DOHH2 (cell line): ENCODE results near the gene NUP210L.

Experiments used
- H3F3A ChIP-seq: fragments of 200-600 bp; sonication (generic), shearing (Covaris generic); 2 replicates; pipeline ENCODE4 v1.6.0; 2016; ENCODE audit warnings: antibody characterized with exemption, mild to moderate bottlenecking; ENCODE audit not compliant: control insufficient read depth, insufficient read depth
- H3K27ac ChIP-seq: fragments of 200-600 bp; sonication (generic); 2 replicates; pipeline ENCODE4 v1.5.1; 2014; ENCODE audit warnings: low read depth, mild to moderate bottlenecking, low read length, moderate library complexity
- H3K27me3 ChIP-seq: fragments of 200-600 bp; sonication (generic); 2 replicates; pipeline ENCODE4 v1.6.1; 2014; ENCODE audit warnings: mild to moderate bottlenecking, low read length, mixed read lengths; ENCODE audit not compliant: control insufficient read depth
- H3K36me3 ChIP-seq: fragments of 200-600 bp; sonication (generic); 2 replicates; pipeline ENCODE4 v1.6.1; 2014; ENCODE audit warnings: mild to moderate bottlenecking, low read length, moderate library complexity, mixed read lengths; ENCODE audit not compliant: control insufficient read depth
- H3K4me1 ChIP-seq: fragments of 200-600 bp; sonication (generic); 2 replicates; pipeline ENCODE4 v1.6.1; 2014; ENCODE audit warnings: mild to moderate bottlenecking, low read length, mixed read lengths; ENCODE audit not compliant: control insufficient read depth
- H3K4me2 ChIP-seq: fragments of 200-600 bp; sonication (generic); 2 replicates; pipeline ENCODE4 v1.6.0; 2014; ENCODE audit warnings: mild to moderate bottlenecking, low read length, moderate library complexity
- H3K4me3 ChIP-seq: fragments of 200-600 bp; sonication (generic); 2 replicates; pipeline ENCODE4 v1.5.1; 2014; ENCODE audit warnings: mild to moderate bottlenecking, low read length, mixed read lengths
- H3K79me2 ChIP-seq: fragments of 200-600 bp; sonication (generic); 2 replicates; pipeline ENCODE4 v1.6.1; 2014; ENCODE audit warnings: mild to moderate bottlenecking, low read length, mixed read lengths; ENCODE audit not compliant: control insufficient read depth
- H3K9me2 ChIP-seq: fragments of 200-600 bp; sonication (generic); replicated peaks from 2 replicates; pipeline ENCODE4 v1.6.1; 2014; ENCODE audit warnings: mild to moderate bottlenecking, low read length, mixed read lengths; ENCODE audit not compliant: control insufficient read depth
- H3K9me3 ChIP-seq: fragments of 200-600 bp; sonication (generic); 2 replicates; pipeline ENCODE4 v1.6.1; 2014; ENCODE audit warnings: antibody characterized with exemption, low read length, mixed read lengths; ENCODE audit not compliant: control insufficient read depth, insufficient read depth
- H4K20me1 ChIP-seq: fragments of 200-600 bp; sonication (generic); 2 replicates; pipeline ENCODE4 v1.6.0; 2014; ENCODE audit warnings: low read depth, mild to moderate bottlenecking, antibody characterized with exemption, low read length, moderate library complexity; ENCODE audit not compliant: control insufficient read depth, insufficient read depth
- EZH2phosphoT487 ChIP-seq: fragments of 200-600 bp; sonication (generic); IDR thresholded peaks from 2 replicates; pipeline ENCODE4 v1.6.1; 2017; ENCODE audit warnings: borderline replicate concordance, mild to moderate bottlenecking, antibody characterized with exemption, low read length, moderate library complexity, mixed read lengths
- TF ChIP-seq, protein P1 (sequence below): fragments of 200-600 bp; sonication (generic); IDR thresholded peaks from one replicate; pipeline ENCODE4 v1.5.1; 2014; ENCODE audit warnings: antibody characterized with exemption, mild to moderate bottlenecking, low read depth, low read length; ENCODE audit not compliant: poor library complexity, severe bottlenecking

NUP210L gene

GRCh38 chr1:153962088-153963029, 192.5 kb downstream of the NUP210L start:
- H3K36me3 ChIP-seq: peaks cover 54% of the 10 kb centered on the region
- peak overlapping the region; percentile 59 for H3K27ac ChIP-seq
- no peaks in the 10 kb centered on the region for H3K9me3 ChIP-seq
- H3K27me3 ChIP-seq: no peaks in the 10 kb centered on the region
- H3K4me2 ChIP-seq: peak overlapping the region; percentile 83
- H3F3A ChIP-seq: peaks cover 14% of the 10 kb centered on the region
- peaks cover 52% of the 10 kb centered on the region for H3K4me1 ChIP-seq
- H4K20me1 ChIP-seq: no peaks in the 10 kb centered on the region
- H3K4me3 ChIP-seq: peak overlapping the region; percentile 84
- H3K9me2 ChIP-seq: no peaks in the 10 kb centered on the region
- TF ChIP-seq, protein P1, sequence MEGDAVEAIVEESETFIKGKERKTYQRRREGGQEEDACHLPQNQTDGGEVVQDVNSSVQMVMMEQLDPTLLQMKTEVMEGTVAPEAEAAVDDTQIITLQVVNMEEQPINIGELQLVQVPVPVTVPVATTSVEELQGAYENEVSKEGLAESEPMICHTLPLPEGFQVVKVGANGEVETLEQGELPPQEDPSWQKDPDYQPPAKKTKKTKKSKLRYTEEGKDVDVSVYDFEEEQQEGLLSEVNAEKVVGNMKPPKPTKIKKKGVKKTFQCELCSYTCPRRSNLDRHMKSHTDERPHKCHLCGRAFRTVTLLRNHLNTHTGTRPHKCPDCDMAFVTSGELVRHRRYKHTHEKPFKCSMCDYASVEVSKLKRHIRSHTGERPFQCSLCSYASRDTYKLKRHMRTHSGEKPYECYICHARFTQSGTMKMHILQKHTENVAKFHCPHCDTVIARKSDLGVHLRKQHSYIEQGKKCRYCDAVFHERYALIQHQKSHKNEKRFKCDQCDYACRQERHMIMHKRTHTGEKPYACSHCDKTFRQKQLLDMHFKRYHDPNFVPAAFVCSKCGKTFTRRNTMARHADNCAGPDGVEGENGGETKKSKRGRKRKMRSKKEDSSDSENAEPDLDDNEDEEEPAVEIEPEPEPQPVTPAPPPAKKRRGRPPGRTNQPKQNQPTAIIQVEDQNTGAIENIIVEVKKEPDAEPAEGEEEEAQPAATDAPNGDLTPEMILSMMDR: no peak
- TF ChIP-seq EZH2phosphoT487: no peak
- peaks cover 64% of the 10 kb centered on the region for H3K79me2 ChIP-seq

DNA sequence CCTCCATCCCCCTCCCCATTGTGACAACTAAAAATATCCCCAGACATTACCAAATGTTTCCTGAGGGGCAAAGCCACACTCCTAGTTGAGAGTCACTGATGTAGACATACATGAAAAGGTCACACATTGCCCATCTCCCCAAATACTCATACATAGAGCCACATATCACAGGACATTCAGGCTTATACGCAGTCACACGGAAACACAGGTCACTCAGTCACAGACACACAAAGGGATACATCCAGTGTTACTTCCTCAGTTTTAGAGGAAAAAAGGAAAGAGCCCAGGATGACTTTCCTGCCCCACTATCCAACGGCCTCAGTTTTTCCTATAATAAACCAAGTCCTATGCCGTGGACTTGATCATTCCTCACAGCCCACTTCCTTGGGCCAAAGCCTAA, 193.5 kb downstream of the NUP210L start:
- H3K4me2 ChIP-seq: peak overlapping the region; percentile 83
- H3K9me2 ChIP-seq: no peaks in the 10 kb centered on the region
- peaks cover 59% of the 10 kb centered on the region for H3K4me1 ChIP-seq
- H3K27me3 ChIP-seq: no peaks in the 10 kb centered on the region
- H3K79me2 ChIP-seq: peaks cover 67% of the 10 kb centered on the region
- H3F3A ChIP-seq: peaks cover 9% of the 10 kb centered on the region
- no peaks in the 10 kb centered on the region for H3K9me3 ChIP-seq
- peaks cover 52% of the 10 kb centered on the region for H3K36me3 ChIP-seq
- H3K27ac ChIP-seq: no peak overlapping the region
- H3K4me3 ChIP-seq: peak overlapping the region; percentile 84; the same call in 1 of the 2 replicates
- H4K20me1 ChIP-seq: no peaks in the 10 kb centered on the region
- TF ChIP-seq, protein P1: no peak

DNA sequence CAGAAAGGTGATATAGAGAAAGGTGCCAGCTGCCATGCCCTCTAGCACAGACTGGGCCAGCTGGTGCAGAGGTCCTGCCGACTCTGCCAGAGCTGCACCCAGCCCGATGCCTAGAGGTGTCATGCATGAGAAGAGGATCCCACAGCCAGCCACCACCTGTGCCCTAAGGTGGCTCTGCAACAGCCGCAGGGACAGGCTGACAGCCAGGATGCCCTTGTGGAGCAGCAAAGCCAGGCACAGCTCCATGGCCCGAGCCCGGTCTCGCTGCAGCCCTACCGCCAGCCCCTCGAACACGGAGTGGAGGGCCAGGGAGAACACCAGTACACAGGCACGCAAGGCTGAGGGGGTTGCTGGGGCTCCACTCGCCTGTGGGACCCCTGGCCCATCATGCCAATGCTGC, 194.7 kb downstream of the NUP210L start:
- Histone ChIP-seq H3K27me3 (no peaks in the 10 kb centered on the region), H4K20me1 (peaks cover 7% of the 10 kb centered on the region; the same call in 1 of the 2 replicates), H3K9me3 (no peaks in the 10 kb centered on the region), H3K4me3 (no peak overlapping the region), H3K4me1 (peaks cover 59% of the 10 kb centered on the region), H3F3A (peaks cover 3% of the 10 kb centered on the region; the same call in 1 of the 2 replicates), H3K36me3 (peaks cover 60% of the 10 kb centered on the region), H3K79me2 (peaks cover 68% of the 10 kb centered on the region), H3K4me2 (no peak overlapping the region), H3K27ac (no peak overlapping the region), H3K9me2 (no peaks in the 10 kb centered on the region)
- TF ChIP-seq EZH2phosphoT487: no peak
- TF ChIP-seq, protein P1: no peak
